SU-DHL-6 (cell line): ENCODE data around the gene CYP26B1.

Experiments used
- CTCF ChIP-seq: fragments of 200-600 bp; sonication (generic); IDR thresholded peaks from one replicate; pipeline ENCODE4 v1.5.1; 2017; ENCODE audit warnings: antibody characterized with exemption, mild to moderate bottlenecking, low read length, moderate library complexity; ENCODE audit not compliant: insufficient read depth, poor library complexity, severe bottlenecking
- EZH2phosphoT487 ChIP-seq: fragments of 200-600 bp; sonication (generic), shearing (Covaris generic); conservative IDR thresholded peaks from 2 replicates; pipeline ENCODE4 v1.6.1; 2018; ENCODE audit warnings: mild to moderate bottlenecking, antibody characterized with exemption, low read length, moderate library complexity, mixed read lengths

DNA sequence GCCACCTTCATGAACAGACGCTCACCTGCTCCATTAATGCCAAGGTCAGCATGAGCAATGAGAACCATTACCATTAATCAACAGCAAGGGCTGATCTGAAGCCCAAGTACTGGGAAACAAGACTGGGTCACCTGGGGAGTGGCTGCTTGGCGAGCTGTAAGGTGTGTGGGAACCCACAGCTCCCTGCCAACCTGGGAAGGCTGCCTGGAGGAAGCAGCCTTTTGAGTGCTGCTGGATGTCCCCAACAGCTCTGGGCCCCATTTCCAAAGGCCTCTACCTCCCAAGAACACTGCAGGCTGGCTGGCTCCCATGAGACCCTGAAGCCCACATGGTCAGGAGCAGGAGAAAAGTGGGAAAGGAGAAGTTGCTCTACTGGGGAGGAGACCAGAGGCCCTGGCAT lies 62.1 kb downstream of the CYP26B1 start:
- TF ChIP-seq CTCF (no peak), EZH2phosphoT487 (no peak)
